Mesodermal cell (in vitro differentiated cells): ENCODE measurements around the gene PADI1.
A peak's percentile ranks its signal among the peaks of the same experiment; 100 is the strongest.

Experiments used
- H3K27ac ChIP-seq: 2 replicates; pipeline ENCODE4 v1.7.0; 2013; ENCODE audit warnings: mild to moderate bottlenecking, low read depth, low read length, moderate library complexity; ENCODE audit not compliant: severe bottlenecking
- H3K36me3 ChIP-seq: 2 replicates; pipeline ENCODE4 v1.7.1; 2013; ENCODE audit warnings: mild to moderate bottlenecking, low read length, moderate library complexity; ENCODE audit not compliant: control insufficient read depth, insufficient read depth
- H3K4me1 ChIP-seq: one replicate; pipeline ENCODE4 v1.7.1; 2013; ENCODE audit warnings: mild to moderate bottlenecking, low read length; ENCODE audit not compliant: insufficient read depth, control insufficient read depth, poor library complexity, severe bottlenecking
- H3K4me3 ChIP-seq: 2 replicates; pipeline ENCODE4 v1.7.0; 2013; ENCODE audit warnings: low read length, control low read depth, mild to moderate bottlenecking; ENCODE audit not compliant: insufficient read depth, poor library complexity, severe bottlenecking; ENCODE audit errors: extremely low read depth
- H3K9me3 ChIP-seq: 2 replicates; pipeline ENCODE4 v1.7.1; 2013; ENCODE audit warnings: mild to moderate bottlenecking, low read length, moderate library complexity; ENCODE audit not compliant: control insufficient read depth
- WGBS, 2 experiments: methylation state at CpG; one replicate each; pipeline ENCODE4 v1.1.5; 2013; ENCODE audit warnings: missing lambda C conversion rate in 2 of 2; ENCODE audit not compliant: insufficient coverage in 2 of 2; 5-methylcytosine and 5-hydroxymethylcytosine counted together

Gene PADI1

DNA sequence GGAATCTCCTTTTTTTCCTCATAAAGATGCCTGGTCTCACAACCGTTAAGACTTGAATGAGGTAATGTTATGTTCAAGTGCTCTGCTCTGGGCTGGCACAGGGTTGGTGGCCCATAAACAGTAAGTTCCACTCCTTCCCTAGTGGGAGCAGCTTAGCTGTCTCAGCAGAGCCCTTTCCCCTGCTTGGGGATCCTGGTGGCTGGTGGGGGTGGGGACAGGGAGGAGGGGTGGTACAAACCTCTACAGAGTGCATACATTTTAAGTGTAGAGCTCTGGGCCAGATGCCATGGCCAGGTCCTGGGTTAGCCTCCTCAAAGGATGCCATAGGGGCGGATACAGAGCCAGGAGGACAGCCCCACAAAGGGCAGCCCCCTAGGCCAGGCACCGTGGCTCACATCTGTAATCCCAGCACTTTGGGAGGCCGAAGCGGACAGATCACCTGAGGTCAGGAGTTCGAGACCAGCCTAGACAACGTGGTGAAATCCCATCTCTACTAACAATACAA is 20.7 kb upstream of the PADI1 start:
- 73 to 81% methylated on average over 6 of the region's 7 CpGs for WGBS, 2 experiments
- Histone ChIP-seq H3K4me3 (no peak overlapping the region), H3K4me1 (peaks cover 14% of the 10 kb centered on the region), H3K9me3 (peaks cover 13% of the 10 kb centered on the region), H3K36me3 (no peaks in the 10 kb centered on the region), H3K27ac (no peak overlapping the region)

DNA sequence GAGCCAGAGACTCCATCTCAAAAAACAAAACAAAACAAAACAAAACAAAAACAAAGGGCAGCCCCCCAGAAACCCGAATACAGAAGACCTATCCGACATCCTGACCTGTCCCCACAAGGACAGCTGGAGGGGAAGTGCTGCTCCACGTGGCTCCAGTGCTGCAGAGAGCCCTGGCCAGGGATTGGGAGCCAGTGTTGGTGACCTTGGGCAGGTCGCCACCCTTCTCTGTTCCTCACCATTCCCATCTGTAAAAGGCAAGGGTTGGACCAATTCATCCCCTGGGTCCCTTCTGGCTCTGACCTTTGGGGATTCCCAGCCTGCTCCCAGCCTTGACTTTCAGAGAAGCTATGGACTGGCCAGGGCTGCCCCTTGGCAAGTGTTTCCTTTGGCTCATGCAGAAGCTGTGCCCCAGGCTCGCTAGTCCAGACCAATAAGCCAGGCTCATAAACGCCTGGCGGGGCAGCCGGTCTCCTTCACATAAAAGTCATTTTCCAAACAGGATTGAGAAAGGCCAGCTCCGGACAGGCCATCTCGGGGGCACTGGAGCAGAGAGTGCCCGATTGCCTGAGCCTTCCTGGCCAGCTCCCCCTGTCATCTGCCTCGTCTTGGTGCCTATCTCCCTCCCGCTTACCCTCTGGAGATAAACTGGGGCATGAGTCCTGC is 20.0 kb upstream of the PADI1 start:
- no peaks in the 10 kb centered on the region for H3K36me3 ChIP-seq
- peaks cover 20% of the 10 kb centered on the region for H3K4me1 ChIP-seq
- peaks cover 13% of the 10 kb centered on the region for H3K9me3 ChIP-seq
- H3K27ac ChIP-seq: no peak overlapping the region
- 87 to 88% methylated on average over 13 of the region's 13 CpGs for WGBS, 2 experiments
- no peak overlapping the region for H3K4me3 ChIP-seq

DNA sequence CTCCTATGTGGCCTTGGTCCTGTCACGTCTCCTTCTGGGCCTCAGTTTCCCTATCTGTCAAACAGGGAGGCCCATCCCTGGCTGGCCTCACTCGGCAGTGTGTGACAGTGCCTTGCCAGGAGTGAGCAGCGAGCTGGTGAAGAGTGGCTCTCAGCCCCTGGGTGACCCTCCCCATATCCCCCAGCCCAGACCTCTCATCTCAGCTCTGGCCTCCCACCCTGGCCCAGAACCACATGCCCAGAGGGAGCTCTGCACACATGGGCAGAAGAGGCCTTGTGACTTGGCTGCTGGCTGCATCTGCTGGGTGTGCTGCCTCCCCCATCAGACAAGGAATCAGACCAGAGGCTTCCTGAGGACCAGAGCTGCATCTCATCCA is 19.5 kb upstream of the PADI1 start:
- H3K9me3 ChIP-seq: peaks cover 13% of the 10 kb centered on the region
- 94 to 100% methylated on average over 3 of the region's 3 CpGs for WGBS, 2 experiments

DNA sequence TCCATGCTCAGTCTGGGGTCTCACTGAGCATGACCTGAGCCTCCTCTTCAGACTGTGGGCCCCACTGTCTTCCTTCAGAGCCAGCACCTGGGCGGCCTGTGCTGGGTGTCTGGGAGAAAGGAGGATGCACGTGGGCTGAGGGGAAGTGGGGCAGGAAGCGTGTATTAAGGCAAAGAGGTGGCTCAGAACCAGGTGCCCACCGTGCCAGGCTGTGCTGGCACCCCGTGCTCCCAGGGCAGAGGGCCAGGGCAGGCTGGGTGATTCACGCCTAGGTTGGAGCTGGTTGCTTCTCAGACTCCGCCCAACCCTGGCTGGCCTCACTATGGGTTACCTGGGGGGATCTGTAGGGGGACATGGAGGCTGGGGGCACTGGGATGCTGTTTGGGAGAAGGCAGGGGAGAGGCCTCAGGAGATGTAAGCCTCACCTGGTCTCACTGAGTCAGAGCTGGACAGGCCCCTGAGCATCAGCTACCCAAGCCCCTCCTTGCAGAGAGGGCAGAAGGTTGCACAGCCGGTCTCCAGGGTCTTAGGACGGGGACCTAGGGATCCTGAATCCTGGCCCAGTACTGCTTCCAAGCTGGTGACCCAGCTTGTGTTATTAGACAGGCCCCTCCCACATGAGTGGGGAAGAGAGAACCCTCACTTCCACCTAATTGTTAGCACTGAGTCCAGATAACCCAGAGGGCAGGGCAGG is 18.6 kb upstream of the PADI1 start:
- H3K4me1 ChIP-seq: peaks cover 26% of the 10 kb centered on the region
- H3K27ac ChIP-seq: no peak overlapping the region
- H3K36me3 ChIP-seq: no peaks in the 10 kb centered on the region
- no peak overlapping the region for H3K4me3 ChIP-seq
- peaks cover 13% of the 10 kb centered on the region for H3K9me3 ChIP-seq
- WGBS, 2 experiments: 86 to 93% methylated on average over 6 to 7 of the region's 9 CpGs

More for the DNA sequence above, 19.5 kb upstream of the PADI1 start:
- no peak overlapping the region for H3K4me3 ChIP-seq
- no peaks in the 10 kb centered on the region for H3K36me3 ChIP-seq
- H3K27ac ChIP-seq: no peak overlapping the region
- peaks cover 25% of the 10 kb centered on the region for H3K4me1 ChIP-seq

DNA sequence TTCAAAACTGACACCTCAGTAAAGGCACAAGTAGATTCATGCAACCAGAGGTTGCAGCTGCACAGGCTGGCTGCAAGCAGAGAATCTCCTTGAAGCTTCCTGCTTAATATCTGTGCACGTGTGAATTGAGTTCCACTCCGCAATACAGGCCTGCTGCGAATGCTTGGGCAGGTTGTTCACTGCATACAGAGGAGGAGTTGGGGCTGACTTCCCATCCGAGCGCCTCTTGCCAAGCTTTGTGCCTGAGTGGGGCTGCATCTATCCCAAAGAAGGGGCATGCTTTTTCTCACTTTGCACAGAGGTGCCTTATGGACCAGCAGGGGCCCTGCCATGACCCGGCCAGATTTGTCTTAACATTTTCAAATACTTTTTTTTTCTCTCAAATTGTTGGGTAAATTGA is 17.9 kb upstream of the PADI1 start:
- 70 to 79% methylated on average over 4 to 5 of the region's 6 CpGs for WGBS, 2 experiments

DNA sequence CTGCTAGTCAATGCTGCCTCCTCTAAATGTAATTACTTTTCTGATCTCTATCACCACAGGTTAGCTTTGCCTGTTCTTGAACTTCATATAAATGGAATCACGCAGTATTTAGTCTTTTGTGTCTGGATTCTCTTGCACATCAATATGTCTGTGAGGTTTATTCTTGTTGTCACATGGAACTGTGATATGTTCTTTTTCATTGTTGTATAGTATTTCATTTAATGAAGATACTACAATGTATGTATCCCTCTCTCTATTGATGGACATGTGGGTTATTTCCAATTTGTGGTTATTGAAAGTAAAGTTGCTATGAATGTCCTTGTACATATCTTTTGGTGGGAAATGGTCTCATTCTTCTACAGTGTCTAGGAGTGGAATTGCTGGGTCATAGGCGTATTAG is 16.7 kb upstream of the PADI1 start:
- Histone ChIP-seq H3K36me3 (no peaks in the 10 kb centered on the region), H3K27ac (no peak overlapping the region), H3K9me3 (peaks cover 9% of the 10 kb centered on the region), H3K4me3 (no peak overlapping the region), H3K4me1 (peaks cover 32% of the 10 kb centered on the region)
- WGBS, 2 experiments: 100% methylated on average over 1 of the region's 2 CpGs; no CpG with 5 or more reads in 1 of the 2 experiments

More for the DNA sequence above, 17.9 kb upstream of the PADI1 start:
- H3K36me3 ChIP-seq: no peaks in the 10 kb centered on the region
- peaks cover 26% of the 10 kb centered on the region for H3K4me1 ChIP-seq
- peaks cover 9% of the 10 kb centered on the region for H3K9me3 ChIP-seq
- no peak overlapping the region for H3K27ac ChIP-seq
- no peak overlapping the region for H3K4me3 ChIP-seq

DNA sequence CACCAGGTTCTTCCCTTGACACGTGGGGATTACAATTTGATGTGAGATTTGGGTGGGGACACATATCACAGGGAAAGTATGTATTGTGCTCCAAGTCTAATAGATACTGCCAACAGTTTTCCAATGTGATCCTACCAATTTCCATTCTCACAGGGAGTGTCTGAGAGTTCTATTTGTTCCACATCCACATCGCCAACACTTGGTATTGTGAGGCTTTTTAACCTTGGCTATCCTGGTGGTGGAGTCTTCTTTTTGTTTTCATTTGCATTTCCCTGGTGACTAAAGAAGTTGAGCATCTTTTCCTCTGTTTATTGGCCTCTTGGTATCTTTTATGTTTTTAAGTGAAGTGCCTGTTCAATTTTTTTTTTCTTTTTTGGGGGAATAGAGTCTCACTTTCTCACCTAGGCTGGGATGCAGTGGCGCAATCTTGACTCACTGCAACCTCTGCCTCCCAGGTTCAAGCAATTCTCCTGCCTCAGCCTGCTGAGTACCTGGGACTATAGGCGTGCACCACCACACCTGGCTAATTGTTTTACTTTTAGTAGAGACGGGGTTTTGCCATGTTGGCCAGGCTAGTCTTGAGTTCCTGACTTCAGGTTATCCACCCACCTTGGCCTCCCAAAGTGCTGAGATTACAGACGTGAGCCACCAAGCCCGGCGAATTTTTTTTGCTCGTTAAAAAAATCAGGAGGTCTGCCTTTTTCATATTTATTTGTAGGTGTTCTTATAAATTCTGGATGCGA is 15.9 kb upstream of the PADI1 start:
- peak overlapping the region; percentile 54 for H3K27ac ChIP-seq
- H3K4me1 ChIP-seq: peaks cover 33% of the 10 kb centered on the region
- WGBS, 2 experiments: 71 to 100% methylated on average over 1 to 3 of the region's 10 CpGs

DNA sequence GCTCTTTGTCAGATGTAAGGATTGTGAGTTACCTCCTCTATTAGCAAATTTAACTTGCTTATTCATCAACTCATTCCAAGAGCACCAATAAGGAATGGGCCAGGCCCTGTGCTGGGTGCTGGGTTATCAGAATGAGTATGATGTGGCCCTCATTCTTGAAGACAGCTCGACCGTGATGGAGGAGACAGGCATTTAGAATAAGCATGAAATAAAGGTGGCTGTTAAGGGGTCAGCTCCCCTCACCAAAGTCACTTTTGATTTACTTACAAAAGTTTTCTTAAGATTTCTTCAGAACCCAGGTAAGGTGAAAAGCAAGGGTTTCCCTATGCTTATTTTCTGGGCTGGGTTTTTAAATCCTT is 15.3 kb upstream of the PADI1 start:
- Histone ChIP-seq H3K4me3 (no peak overlapping the region), H3K9me3 (peaks cover 9% of the 10 kb centered on the region), H3K36me3 (no peaks in the 10 kb centered on the region), H3K27ac (peak overlapping the region; percentile 54), H3K4me1 (peaks cover 39% of the 10 kb centered on the region)
- WGBS, 2 experiments: 100% methylated on average over 2 of the region's 2 CpGs; no CpG with 5 or more reads in 1 of the 2 experiments

More for the DNA sequence above, 15.9 kb upstream of the PADI1 start:
- Histone ChIP-seq H3K9me3 (peaks cover 9% of the 10 kb centered on the region), H3K4me3 (no peak overlapping the region), H3K36me3 (no peaks in the 10 kb centered on the region)

DNA sequence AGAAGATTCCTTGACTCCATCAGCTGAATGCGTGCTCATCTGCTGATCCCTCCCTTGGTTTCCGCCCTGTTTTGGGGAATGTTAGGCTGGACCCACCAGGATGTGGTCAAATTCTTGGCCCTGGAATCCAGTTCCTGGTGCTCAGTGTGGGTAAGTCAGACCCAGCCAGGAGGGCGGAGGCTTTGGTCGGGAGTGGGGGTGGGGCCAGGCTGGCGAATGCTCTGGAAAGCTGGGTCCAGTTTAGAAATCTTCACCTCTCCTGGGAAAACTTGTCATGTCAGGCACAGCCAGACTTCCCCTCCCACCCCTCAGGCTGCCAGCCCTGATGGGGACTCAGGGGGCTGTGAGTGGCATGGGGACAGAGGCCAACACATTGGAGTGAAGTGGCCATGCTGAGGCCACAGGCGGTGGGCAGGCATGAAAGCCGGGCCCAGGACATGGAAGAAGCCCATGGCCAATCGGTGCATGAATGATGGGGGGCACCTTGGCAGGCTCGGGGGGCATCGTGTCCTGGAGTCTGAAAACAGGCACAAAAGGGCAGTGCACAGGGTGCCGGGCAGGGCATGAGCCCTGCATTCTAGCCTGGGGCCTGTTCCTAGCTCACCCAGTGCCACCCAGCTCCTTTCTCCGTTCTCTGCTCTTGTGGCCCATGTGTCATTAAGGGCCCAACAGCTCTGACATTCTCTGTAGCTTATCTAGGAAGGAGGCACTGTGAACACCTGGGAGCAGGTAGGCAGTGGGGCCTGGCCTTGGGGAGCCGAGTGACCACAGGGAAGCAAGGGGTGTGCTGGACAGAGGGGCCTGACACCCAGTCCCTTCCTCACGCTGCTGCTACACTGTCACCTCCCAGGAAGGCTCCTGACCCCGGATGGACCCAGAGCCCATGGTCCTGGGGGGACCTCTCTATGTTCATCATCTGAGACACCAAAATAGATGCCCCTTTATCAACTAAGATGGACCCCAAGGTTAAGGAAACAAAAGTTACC is 14.6 kb upstream of the PADI1 start:
- WGBS, 2 experiments: 93% methylated on average over 10 to 11 of the region's 15 CpGs
- H3K4me3 ChIP-seq: no peak overlapping the region
- H3K27ac ChIP-seq: peak overlapping the region; percentile 54
- H3K36me3 ChIP-seq: no peaks in the 10 kb centered on the region
- peaks cover 9% of the 10 kb centered on the region for H3K9me3 ChIP-seq
- peaks cover 40% of the 10 kb centered on the region for H3K4me1 ChIP-seq

DNA sequence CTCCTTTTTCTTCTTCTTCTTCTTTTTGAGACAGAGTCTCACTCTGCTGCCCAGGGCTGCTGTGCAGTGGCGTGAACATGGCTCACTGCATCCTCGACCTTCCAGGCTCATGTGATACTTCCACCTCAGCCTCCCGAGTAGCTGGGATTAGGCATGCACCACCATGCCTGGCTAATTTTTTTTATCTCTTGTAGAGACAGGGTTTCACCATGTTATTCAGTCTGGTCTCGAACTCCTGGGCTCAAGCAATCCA is 13.0 kb upstream of the PADI1 start:
- Histone ChIP-seq H3K4me1 (peaks cover 32% of the 10 kb centered on the region), H3K36me3 (no peaks in the 10 kb centered on the region), H3K4me3 (no peak overlapping the region), H3K27ac (no peak overlapping the region), H3K9me3 (peaks cover 9% of the 10 kb centered on the region)
- 88 to 94% methylated on average over 4 of the region's 4 CpGs for WGBS, 2 experiments
